HepG2 (cell line): ENCODE data around the gene ARL5A. TPM values are rescaled to one million over a fixed set of nuclear protein-coding genes. Genes with fewer than 3 reads are reported as not detected.
A peak's percentile ranks its signal among the peaks of the same experiment; 100 is the strongest.

Experiments used
- ADNP ChIP-seq: sonication (generic); formaldehyde crosslinking; IDR thresholded peaks from 2 replicates; pipeline ENCODE4 v1.4.0; 2020; ENCODE audit warnings: missing genetic modification reagents
- CHD2 ChIP-seq: IDR thresholded peaks from 2 replicates; pipeline ENCODE4 v1.6.1; 2011; ENCODE audit warnings: low read depth, low read length, improper control_type of control experiment
- DZIP1 ChIP-seq: sonication (generic); formaldehyde crosslinking; IDR thresholded peaks from 2 replicates; pipeline ENCODE4 v1.5.0; 2020; ENCODE audit warnings: mild to moderate bottlenecking, missing genetic modification reagents
- FLYWCH1 ChIP-seq: sonication (generic); formaldehyde crosslinking; IDR thresholded peaks from 2 replicates; pipeline ENCODE4 v1.8.1; 2023; ENCODE audit warnings: mild to moderate bottlenecking, missing genetic modification reagents
- FOXA1 ChIP-seq, 2 experiments: fragments of 450-650 bp in 1 of 2; sonication (generic) in 1 of 2; formaldehyde crosslinking in 1 of 2; IDR thresholded peaks; 2 replicates each; pipeline versions ENCODE4 v1.4.0 to v1.6.1; 2016 to 2020; ENCODE audit warnings: missing genetic modification reagents in 1 of 2
- HMGA1 ChIP-seq: sonication (generic); formaldehyde crosslinking; conservative IDR thresholded peaks from 2 replicates; pipeline ENCODE4 v1.4.0; 2020; ENCODE audit warnings: missing genetic modification reagents
- SAFB2 ChIP-seq: sonication (generic); formaldehyde crosslinking; IDR thresholded peaks from 2 replicates; pipeline ENCODE4 v1.5.1; 2020; ENCODE audit warnings: missing genetic modification reagents, low read depth, mild to moderate bottlenecking, borderline replicate concordance
- SIN3A ChIP-seq: IDR thresholded peaks from 2 replicates; pipeline ENCODE4 v1.6.1; 2011; ENCODE audit warnings: low read depth, mild to moderate bottlenecking, control low read depth, low read length, borderline replicate concordance
- SKI ChIP-seq: fragments of 450-650 bp; IDR thresholded peaks from one replicate; pipeline ENCODE4 v1.6.1; 2018; ENCODE audit warnings: mild to moderate bottlenecking; ENCODE audit not compliant: partially characterized antibody
- TEAD3 ChIP-seq: optimal IDR thresholded peaks from 2 replicates; pipeline ENCODE3; 2016; ENCODE audit warnings: borderline replicate concordance
- ZFP36 ChIP-seq: fragments of 150-350 bp; IDR thresholded peaks from 2 replicates; pipeline ENCODE4 v1.6.1; 2018; ENCODE audit warnings: borderline replicate concordance, low read length, low read depth; ENCODE audit not compliant: partially characterized antibody
- ZHX1 ChIP-seq: sonication (generic); formaldehyde crosslinking; IDR thresholded peaks from 2 replicates; pipeline ENCODE4 v1.8.1; 2022; ENCODE audit warnings: low read depth, mild to moderate bottlenecking, missing genetic modification reagents
- ZNF484 ChIP-seq: sonication (generic); formaldehyde crosslinking; IDR thresholded peaks from 2 replicates; pipeline ENCODE4 v1.5.1; 2020; ENCODE audit warnings: mild to moderate bottlenecking, low read depth, missing genetic modification reagents, borderline replicate concordance
- ZNF777 ChIP-seq: sonication (generic); formaldehyde crosslinking; IDR thresholded peaks from 2 replicates; pipeline ENCODE4 v1.4.0; 2020; ENCODE audit warnings: missing genetic modification reagents
- ZNF83 ChIP-seq: sonication (generic); formaldehyde crosslinking; IDR thresholded peaks from 2 replicates; pipeline ENCODE4 v1.4.0; 2020; ENCODE audit warnings: missing genetic modification reagents, mild to moderate bottlenecking, borderline replicate concordance
- polyA plus RNA-seq, 8 experiments: library from polyadenylated mRNA; depleted of rRNA in 3 of 8; stranded (reverse) in 7 of 8; unstranded in 1 of 8; fragments of >200 nt; fragmentation: Illumina TruSeq in 4 of 8; extraction: Trizol in 4 of 8; gene quantifications; 2 replicates each; pipeline versions ENCODE4 v1.2.1 to v1.2.3, GENCODE V29; 2011 to 2016; ENCODE audit warnings: low read depth in 4 of 8, missing spikeins in 1 of 8, mixed read lengths in 1 of 8; ENCODE audit not compliant: insufficient read depth in 1 of 8
- total RNA-seq, 5 experiments: library from RNA; depleted of rRNA; stranded (reverse); fragments of >200 nt; fragmentation: Illumina TruSeq; extraction: Trizol; gene quantifications; 2 replicates each; pipeline ENCODE4 v1.2.3, GENCODE V29; 2016; ENCODE audit warnings: low read depth in 1 of 5
- TF ChIP-seq, protein P1 (sequence below): sonication (generic); formaldehyde crosslinking; conservative IDR thresholded peaks from 2 replicates; pipeline ENCODE4 v1.4.0; 2020; ENCODE audit warnings: mild to moderate bottlenecking, missing genetic modification reagents, moderate library complexity
- TF ChIP-seq, protein P2 (sequence below): IDR thresholded peaks from 2 replicates; pipeline ENCODE4 v1.6.1; 2016; ENCODE audit warnings: low read depth, borderline replicate concordance
- TF ChIP-seq, protein P3 (sequence below): sonication (generic); formaldehyde crosslinking; IDR thresholded peaks from 2 replicates; pipeline ENCODE4 v1.9.0; 2021; ENCODE audit warnings: missing genetic modification reagents, borderline replicate concordance

The ARL5A gene
- total and polyA plus RNA-seq, 2 of the 13 experiments (the other 11 are each of a cell fraction or from before 2014, with no cell fraction given), result 47.5 to 149 TPM

DNA sequence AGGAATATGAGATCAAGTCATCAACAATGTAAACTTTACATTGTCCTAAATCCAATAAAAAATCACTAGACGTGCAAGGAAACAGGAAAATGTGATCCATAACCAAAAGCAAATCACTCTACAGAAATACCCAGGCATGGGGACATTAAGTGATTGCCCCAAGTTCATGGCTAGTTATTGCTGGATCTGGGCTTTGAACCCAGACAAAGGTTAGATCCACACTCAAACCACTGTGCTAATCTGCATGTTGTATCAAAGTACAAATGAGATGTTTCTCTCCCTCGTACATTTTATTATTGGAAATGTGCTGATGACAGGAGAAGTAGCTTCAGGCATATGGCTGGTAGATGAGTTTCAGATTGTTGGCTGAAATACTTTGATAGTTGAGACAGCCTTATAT lies 2.7 kb upstream of the ARL5A start (continued):
- TF ChIP-seq ZNF484 (CRISPR knock-in tag) (no peak), FLYWCH1 (no peak), SKI (peak; percentile 35), FOXA1 (IDR thresholded peaks at IDR 0.05) (no peak), FOXA1 (CRISPR knock-in tag; IDR thresholded peaks at IDR 0.05) (no peak), SIN3A (no peak), TEAD3 (CRISPR knock-in tag) (no peak), ZFP36 (no peak), HMGA1 (CRISPR knock-in tag) (no peak), CHD2 (no peak), DZIP1 (CRISPR knock-in tag) (no peak), ADNP (CRISPR knock-in tag) (no peak), ZNF83 (CRISPR knock-in tag) (no peak), ZNF777 (no peak), SAFB2 (no peak), ZHX1 (CRISPR knock-in tag) (no peak)
- TF ChIP-seq, protein P1, sequence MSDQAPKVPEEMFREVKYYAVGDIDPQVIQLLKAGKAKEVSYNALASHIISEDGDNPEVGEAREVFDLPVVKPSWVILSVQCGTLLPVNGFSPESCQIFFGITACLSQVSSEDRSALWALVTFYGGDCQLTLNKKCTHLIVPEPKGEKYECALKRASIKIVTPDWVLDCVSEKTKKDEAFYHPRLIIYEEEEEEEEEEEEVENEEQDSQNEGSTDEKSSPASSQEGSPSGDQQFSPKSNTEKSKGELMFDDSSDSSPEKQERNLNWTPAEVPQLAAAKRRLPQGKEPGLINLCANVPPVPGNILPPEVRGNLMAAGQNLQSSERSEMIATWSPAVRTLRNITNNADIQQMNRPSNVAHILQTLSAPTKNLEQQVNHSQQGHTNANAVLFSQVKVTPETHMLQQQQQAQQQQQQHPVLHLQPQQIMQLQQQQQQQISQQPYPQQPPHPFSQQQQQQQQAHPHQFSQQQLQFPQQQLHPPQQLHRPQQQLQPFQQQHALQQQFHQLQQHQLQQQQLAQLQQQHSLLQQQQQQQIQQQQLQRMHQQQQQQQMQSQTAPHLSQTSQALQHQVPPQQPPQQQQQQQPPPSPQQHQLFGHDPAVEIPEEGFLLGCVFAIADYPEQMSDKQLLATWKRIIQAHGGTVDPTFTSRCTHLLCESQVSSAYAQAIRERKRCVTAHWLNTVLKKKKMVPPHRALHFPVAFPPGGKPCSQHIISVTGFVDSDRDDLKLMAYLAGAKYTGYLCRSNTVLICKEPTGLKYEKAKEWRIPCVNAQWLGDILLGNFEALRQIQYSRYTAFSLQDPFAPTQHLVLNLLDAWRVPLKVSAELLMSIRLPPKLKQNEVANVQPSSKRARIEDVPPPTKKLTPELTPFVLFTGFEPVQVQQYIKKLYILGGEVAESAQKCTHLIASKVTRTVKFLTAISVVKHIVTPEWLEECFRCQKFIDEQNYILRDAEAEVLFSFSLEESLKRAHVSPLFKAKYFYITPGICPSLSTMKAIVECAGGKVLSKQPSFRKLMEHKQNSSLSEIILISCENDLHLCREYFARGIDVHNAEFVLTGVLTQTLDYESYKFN (CRISPR knock-in tag), result 0 out of 2 replicates have a peak, but pooled peaks have one; percentile 24
- TF ChIP-seq, protein P2, sequence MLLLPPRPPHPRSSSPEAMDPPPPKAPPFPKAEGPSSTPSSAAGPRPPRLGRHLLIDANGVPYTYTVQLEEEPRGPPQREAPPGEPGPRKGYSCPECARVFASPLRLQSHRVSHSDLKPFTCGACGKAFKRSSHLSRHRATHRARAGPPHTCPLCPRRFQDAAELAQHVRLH, result no peak
- TF ChIP-seq, protein P3, sequence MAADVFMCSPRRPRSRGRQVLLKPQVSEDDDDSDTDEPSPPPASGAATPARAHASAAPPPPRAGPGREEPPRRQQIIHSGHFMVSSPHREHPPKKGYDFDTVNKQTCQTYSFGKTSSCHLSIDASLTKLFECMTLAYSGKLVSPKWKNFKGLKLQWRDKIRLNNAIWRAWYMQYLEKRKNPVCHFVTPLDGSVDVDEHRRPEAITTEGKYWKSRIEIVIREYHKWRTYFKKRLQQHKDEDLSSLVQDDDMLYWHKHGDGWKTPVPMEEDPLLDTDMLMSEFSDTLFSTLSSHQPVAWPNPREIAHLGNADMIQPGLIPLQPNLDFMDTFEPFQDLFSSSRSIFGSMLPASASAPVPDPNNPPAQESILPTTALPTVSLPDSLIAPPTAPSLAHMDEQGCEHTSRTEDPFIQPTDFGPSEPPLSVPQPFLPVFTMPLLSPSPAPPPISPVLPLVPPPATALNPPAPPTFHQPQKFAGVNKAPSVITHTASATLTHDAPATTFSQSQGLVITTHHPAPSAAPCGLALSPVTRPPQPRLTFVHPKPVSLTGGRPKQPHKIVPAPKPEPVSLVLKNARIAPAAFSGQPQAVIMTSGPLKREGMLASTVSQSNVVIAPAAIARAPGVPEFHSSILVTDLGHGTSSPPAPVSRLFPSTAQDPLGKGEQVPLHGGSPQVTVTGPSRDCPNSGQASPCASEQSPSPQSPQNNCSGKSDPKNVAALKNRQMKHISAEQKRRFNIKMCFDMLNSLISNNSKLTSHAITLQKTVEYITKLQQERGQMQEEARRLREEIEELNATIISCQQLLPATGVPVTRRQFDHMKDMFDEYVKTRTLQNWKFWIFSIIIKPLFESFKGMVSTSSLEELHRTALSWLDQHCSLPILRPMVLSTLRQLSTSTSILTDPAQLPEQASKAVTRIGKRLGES (CRISPR knock-in tag), result no peak
